ENCODE measurements around the gene LLGL1.

The LLGL1 gene

GRCh38 chr17:18253947-18254821 lies 28.7 kb downstream of the LLGL1 start:
- DNase-seq: no peak

- no peak for DNase-seq
Measured at GRCh38 chr17:18254888-18255649, 29.6 kb downstream of the LLGL1 start.

GRCh38 chr17:18256351-18256750 lies 30.9 kb downstream of the LLGL1 start:
- no peak for DNase-seq

- DNase-seq: no peak
Measured at GRCh38 chr17:18256776-18257175, 31.3 kb downstream of the LLGL1 start.

GRCh38 chr17:18257268-18257981 lies 32.0 kb downstream of the LLGL1 start:
- DNase-seq: no peak

GRCh38 chr17:18257982-18258355 lies 32.5 kb downstream of the LLGL1 start:
- DNase-seq: peak; percentile 43

- DNase-seq: peak; percentile 64
Measured at GRCh38 chr17:18258356-18259038, 33.1 kb downstream of the LLGL1 start, which contains the start of gene FLII. Gene FLII, minus strand, starts transcription at chr17:18258738. Its CDS starts 48 bp downstream, at chr17:18258690.

GRCh38 chr17:18259621-18260331 lies 34.3 kb downstream of the LLGL1 start:
- DNase-seq: no peak

- DNase-seq: peak; percentile 91
Measured at GRCh38 chr17:18260332-18261145, 35.1 kb downstream of the LLGL1 start, which contains the start of gene MIEF2. Gene MIEF2, plus strand, starts transcription at chr17:18260662. Its CDS starts 2,059 bp downstream, at chr17:18262721.

GRCh38 chr17:18261146-18261515 lies 35.7 kb downstream of the LLGL1 start:
- DNase-seq: peak; percentile 47

GRCh38 chr17:18261659-18262058 lies 36.2 kb downstream of the LLGL1 start:
- no peak for DNase-seq

- no peak for DNase-seq
Measured at GRCh38 chr17:18262111-18262510, 36.7 kb downstream of the LLGL1 start.

GRCh38 chr17:18262641-18263040 lies 37.2 kb downstream of the LLGL1 start:
- no peak for DNase-seq

GRCh38 chr17:18263885-18264682 lies 38.6 kb downstream of the LLGL1 start:
- DNase-seq: no peak

- no peak for DNase-seq
Measured at GRCh38 chr17:18267366-18267765, 41.9 kb downstream of the LLGL1 start.

GRCh38 chr17:18267927-18268711 lies 42.7 kb downstream of the LLGL1 start:
- no peak for DNase-seq

- no peak for DNase-seq
Measured at GRCh38 chr17:18270046-18270931, 44.9 kb downstream of the LLGL1 start.

GRCh38 chr17:18277076-18277475 lies 51.6 kb downstream of the LLGL1 start:
- DNase-seq: no peak

All from activated CD8-positive, alpha-beta memory T cell treated with anti-CD3 and anti-CD28 coated beads, Interleukin-2, amount 50 U/mL, for 4 hours (primary cell).